Fibroblast of peridontal ligament (primary cell): ENCODE measurements around the gene RPN1.
"Not testable (repeated sequence)": the region's sequence is repeated elsewhere in the genome, so short reads cannot be mapped to it uniquely, and the experiment has no call there.

ENCODE experiments used
- DNase-seq: peaks from one replicate; pipeline ENCODE4 v3.0.0-alpha.2; 2010; ENCODE audit errors: extremely low read depth

RPN1 gene

DNA sequence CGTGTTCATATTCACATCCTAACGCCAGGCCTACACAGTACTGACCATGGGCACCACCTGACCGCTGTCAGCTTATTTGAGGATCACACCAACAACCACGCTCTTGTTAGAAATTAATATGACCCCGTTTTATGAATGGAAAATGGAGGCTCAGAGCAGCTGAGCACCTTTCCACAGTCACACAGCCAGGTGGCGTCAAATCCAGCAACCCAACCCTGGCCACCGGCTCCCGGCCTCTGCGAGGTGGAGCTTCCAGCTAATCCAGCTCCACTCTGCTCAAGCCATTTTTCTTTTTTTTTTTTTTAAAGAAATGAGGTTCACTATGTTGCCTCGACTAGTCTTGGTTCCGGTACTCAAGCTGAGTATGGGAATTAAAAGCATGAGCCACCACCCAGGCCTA, 41.3 kb downstream of the RPN1 start:
- no peak for DNase-seq

DNA sequence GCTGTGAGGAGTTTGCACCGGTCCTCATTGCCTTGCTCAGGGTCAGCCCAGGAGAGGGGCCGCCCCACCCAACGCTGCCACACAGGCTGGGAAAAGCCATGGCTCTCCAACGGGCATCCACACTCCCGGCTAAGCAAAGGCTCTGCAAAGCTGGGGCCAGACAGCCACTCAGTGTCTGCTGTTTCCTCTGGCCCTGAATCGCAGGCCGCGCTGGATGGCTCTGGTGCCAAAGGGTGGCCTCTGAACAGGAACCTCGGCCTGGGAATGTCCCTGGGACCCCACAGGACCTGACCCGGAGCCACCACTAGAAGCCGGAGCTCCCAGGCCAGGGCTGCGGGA, 42.9 kb downstream of the RPN1 start:
- DNase-seq = no peak

DNA sequence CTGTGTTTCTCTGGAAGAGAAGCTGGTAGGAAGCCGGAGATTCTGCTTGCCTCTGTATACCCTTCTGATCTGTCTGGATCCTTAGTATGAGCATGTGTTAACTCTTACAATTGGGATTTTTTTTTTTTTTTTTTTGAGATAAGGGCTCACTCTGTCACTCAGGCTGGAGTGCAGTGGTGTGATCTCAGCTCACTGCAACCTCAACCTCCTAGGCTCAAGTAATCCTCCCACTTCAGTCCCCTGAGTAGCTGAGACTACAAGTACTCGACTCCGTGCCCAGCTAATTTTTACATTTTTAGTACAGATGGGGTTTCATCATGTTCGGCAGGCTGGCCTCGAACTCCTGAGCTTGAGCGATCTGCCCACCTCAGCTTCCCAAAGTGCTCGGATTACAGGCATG, 44.5 kb downstream of the RPN1 start:
- no peak for DNase-seq

DNA sequence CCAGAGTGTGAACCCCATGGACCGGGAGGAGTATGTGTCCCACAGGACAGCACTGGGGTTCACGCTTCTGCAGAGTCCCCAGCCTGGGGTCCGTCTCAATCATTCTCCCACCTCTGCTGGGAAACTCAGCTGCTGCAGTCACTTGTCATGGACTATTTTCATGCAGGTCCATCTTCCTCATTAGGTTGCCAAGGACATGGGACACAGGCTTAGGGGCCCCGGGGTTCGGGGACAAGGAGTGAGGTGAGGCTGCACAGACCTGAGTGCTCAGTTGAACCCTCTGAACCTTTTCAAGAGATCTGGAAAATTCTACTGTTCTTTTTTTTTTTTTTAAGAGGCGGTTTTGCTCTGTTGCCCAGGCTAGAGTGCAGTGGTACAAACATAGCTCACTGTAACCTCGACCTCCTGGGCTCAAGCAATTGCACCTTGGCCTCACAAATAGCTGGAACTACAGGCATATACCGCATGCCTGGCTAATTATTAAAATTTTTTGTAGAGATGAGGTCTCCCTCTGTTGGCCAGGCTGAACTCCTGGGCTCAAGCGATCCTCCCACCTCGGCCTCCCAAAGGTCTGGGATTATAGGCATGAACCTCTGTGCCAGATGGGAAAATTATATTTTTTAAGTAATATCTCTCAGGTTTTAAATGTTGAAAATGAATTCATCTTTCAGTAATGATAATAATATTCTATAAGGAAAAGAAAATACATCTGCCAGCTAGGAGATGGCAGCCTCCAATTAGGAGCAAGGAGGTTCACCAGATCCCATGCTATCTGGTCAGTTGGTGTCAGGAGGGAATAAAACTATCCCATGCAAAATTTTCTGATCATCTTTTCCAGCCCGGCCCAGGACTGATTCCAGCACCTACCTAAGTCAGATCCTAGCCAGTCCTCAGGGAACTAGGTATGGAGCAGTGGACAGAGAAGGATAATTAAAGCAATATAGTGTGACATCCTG, 45.2 kb downstream of the RPN1 start:
- no peak for DNase-seq

DNA sequence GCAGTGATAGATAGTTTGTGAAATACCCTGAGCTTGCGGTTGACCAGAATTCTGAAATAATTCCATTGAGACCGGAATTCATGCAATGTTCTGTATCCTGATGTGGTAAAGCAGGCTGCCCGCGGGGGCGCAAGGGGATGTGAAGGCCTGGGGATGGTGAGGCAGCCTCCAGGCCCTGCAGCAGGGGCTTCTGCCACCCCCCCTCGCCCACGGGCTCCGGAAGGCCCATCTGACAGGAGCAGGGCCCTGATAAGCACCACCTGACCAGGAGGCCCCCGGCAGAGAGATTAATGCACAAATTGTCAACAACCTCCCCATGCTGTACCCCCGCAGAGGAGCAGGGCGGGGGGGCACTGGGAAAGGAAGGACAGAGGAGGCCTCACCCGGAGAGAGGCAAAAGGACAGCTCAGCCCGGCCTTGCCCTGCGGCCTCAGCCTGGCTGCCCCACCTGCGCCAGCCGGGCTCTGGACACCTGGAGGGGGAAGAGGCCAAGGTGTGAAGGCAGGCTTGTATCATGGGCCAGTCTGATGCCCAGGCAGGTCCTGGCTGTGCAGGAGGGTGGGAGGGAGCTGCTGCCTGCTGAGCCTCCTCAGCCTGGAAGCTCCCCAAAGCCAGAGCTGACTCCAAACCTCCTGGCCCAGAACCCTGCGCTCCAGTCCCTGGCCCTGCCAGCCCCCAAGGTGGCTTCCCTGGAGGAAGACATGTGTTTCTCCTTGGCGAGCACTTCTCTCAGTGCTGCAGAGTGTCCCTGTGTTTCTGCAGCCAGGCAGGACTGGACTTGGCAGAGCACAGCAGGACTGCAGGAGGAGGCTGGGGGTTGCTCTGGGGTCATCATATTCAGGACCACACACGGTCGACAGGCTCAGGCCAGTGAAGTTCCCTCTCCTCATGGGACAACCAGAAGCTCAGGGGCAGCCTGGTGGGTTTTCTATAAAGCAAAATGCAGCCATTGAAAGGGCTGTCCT, 46.5 kb downstream of the RPN1 start:
- DNase-seq = no peak

DNA sequence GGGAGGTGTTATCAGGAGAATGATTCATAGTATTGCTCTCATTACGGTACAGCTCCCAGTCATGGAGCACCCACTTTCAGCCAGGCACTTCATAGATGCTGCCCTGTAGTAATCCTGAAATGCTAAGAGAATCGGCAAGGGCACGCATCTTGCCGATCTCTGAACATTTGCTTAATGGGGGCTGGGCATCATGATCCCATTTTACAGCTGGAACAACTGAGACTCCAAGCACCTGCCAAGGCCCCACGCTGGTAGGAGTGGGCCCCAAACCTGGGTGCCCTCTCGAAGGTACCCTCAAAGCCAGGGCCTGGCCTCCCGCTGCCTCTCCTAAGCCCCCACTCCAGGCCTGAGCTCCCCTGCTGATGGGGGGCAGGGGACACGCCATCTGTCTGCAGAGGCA, 47.3 kb downstream of the RPN1 start:
- no peak for DNase-seq

DNA sequence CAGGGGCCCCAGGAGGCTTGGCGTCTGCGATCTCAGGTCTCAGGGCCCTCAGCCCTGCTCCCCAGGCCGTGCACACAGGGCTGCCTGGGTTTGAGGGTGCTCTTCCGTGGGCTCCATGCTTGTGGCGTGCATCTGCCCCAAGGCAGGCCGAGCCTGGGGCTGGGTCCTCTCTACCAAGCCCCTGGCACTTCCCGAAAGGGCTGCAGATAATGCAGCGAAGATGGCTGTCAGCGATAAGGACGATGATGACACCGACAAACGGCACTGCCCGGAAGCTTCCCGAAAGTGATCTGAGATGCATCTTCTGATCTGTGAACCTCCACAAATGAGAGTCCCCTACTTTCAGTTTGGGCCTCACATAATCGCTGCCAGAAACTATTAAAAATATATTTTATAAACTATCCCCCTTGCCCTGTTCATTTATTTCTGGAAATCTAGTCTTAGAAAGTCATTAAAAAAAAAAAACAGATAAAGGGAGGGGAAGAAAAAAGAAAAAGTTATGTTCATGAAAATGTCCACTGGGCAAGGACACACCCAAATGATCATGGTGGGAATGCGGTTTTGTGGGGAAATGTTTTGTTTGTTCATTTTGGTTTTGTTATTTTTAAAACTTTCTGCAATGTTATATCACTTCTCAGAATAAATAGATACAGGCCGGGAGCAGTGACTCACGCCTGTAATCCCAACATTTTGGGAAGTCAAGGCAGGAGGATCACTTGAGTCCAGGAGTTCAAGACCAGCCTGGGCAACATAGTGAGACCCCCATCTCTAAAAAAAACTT, 51.5 kb downstream of the RPN1 start:
- DNase-seq = peak; percentile 58

DNA sequence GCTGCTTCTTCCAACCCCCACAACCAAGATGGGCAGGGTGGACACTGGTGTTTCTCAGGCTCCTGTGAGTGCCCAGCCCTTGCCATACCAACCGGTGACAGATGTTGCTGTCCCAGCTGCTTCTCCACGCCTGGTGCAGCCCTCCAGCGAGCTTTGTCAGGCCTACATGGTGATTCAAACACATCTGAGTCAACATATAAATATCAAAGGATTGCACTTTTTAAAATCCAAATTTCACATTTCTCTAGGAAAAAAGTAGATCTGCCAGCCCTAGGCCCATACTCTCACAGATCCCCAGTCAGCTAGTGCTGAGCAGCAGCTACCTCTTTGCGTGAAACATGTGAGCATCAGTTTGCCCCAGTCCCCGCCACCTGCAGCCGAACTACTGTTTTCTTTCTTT, 52.7 kb downstream of the RPN1 start:
- peak; percentile 38 for DNase-seq

DNA sequence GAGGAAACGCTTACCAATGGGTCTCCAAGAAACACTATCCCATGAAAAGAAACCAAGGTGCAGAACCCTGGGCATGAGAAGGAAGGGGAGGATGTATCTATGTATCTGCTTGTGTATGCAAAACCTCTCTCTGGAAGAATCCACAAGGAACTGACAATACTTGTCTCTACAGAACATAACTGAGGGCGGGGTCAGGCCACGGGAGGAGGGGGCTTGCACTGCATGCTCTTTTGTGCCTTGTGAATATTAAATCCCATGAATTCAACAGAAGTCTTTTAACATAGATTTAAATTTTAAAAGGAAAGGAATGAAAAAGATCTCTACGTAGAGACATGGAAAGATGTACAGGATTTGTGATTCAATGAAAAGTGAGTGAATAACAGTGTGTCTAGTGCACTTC, 57.8 kb downstream of the RPN1 start:
- no peak for DNase-seq

DNA sequence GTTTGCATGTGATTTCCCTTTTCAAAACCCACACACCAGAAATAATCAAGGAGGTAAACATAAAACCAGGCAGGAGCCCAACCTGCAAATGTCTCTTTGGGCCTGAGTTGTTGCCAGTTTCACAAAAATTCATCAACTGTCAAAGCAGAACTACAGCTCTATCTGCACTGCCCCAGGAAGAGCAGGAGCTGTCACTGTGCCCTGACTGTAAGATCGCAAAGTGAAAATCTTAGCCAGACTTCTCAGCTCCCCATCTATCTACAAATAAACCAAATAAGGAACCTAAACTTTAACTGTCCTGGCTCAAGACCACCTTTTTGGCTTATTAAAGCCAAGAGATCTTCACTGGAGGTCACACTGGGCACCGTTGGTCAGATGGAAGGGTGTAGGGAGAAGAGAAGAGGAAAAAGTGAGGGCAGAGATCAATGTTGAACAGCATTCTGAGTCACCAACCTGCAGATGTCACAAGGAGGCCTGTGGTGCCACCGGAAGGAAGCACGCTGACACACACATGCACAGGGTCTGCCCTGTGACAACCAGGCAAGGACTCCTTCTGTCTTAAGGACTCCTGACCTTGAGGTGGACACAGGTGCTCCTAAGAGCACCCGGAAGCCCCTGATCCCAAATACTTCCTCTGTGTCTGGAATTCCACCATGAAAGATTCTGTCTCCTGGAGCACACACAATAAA, 58.7 kb downstream of the RPN1 start:
- no peak for DNase-seq

DNA sequence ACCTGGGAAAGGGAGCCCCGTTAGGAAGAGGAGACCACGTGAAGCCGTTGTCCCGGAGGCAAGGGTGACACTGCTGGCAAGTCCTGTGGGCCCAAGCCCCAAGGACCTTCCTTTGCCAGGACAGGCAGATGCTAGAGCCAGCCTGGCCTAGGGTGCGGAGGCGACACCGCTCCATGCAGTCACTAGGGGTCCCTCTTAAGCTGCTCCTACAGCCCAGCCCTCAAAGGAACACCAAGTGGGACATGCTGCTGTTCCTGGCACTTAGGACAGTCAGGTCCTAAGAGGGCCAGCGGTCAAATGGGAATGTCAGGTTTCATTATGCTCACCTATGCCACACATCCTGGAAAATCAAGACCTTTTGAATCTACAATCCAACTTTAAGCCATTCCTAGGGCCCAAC, 59.7 kb downstream of the RPN1 start:
- DNase-seq = no peak

DNA sequence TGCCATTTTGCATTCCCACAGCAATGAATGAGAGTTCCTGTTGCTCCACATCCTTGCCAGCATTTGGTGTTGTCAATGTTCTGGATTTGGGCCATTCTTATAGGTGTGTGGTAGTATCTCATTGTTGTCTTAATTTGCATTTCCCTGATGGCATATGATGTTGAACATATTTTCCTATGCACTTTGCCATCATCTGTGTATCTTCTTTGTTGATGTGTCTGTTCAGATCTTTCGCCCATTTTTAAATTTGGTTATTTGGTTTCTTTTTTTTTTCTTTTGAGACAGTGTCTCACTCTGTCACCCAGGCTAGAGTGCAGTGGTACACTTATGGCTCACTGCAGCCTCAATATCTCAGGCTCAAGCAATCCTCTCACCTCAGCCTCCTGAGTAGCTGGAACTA, 60.6 kb downstream of the RPN1 start:
- not testable (repeated sequence) for DNase-seq

DNA sequence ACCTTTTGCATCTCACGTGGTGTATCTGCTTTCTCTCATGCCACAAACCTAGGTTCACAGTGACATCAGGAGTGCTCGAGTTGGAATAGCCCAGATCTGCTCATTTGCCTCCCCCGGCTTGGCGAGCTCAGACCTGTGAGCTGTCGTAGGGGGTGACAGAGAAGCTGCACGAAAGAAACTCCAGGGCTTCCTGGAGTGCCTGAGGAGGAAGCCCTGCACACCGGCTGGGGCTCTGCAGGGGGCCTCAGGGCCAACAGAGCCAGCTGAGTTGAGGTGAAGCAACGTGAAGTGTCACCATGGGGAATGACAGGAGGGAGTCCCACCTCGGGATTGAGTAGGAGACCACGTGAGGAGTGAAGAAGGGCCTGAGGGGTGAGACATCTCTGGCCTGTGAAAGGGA, 62.5 kb downstream of the RPN1 start:
- DNase-seq = no peak

DNA sequence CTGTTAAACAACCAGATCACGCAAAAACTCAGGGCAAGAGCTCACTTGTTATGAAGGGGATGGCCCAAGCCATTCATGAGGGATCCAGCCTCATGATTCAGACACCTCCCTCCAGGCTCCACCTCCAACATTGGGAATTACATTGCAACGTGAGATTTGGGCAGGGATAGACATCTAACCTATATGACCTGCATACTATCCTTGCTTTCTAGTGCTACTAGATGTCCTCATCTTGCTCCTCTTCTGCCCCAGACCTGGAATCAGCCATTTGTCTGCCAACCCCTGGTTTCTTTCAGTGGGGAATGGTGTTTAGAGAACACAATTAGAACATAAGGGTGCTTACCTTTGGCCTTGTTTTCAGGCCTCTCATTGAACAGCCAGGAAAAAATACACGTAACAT, 63.2 kb downstream of the RPN1 start:
- no peak for DNase-seq

DNA sequence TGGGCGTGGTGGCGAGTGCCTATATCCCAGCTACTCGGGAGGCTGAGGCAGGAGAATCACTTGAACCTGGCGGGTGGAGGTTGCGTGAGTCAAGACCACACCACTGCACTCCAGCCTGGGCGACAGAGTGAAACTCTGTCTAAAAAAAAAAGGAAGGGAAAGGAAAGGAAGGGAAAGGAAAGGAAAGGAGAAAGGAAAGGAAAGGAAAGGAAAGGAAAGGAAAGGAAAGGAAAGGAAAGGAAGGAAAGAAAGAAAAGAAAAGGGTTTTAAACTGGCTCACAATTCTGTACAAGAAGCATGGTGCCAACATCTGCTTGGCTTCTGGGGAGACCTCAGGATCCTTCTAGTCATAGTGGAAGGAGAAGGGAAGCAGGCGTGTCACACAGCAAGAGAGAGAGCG, 63.7 kb downstream of the RPN1 start:
- DNase-seq = not testable (repeated sequence)

DNA sequence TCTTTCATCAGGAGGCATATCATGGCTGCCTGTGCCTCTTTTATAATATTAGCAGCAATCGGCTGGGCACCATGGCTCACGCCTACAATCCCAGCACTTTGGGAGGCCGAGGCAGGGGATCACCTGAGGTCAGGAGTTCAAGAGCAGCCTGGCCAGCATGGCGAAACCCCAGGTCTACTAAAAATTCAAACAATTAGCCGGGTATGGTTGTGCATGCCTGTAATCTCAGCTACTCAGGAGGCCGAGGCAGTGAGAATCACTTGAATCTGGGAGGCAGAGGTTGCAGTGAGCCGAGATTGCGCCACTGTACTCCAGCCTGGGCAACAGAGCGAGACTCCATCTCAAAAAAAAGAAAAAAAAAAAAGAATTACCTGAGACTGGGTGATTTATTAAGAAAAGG, 64.2 kb downstream of the RPN1 start:
- DNase-seq = not testable (repeated sequence)

DNA sequence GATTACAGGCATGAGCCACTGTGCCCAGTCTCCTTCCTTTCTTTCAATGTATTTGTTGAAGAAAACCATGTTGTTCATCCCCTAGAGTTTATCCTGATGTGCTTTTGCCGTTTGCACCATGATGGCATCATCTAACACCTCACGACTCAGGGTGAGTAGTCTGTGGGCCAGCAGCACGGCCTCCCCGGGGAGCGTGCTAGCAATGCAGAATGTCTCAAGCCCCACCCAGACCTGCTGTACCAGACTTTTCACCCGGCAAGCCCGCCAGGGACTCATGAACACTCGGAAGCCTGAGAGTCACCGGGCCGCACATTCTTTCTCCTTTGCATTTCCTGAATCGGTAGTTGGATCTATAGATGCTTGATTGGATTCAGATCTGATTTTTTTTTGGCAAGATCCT, 64.6 kb downstream of the RPN1 start:
- no peak for DNase-seq

DNA sequence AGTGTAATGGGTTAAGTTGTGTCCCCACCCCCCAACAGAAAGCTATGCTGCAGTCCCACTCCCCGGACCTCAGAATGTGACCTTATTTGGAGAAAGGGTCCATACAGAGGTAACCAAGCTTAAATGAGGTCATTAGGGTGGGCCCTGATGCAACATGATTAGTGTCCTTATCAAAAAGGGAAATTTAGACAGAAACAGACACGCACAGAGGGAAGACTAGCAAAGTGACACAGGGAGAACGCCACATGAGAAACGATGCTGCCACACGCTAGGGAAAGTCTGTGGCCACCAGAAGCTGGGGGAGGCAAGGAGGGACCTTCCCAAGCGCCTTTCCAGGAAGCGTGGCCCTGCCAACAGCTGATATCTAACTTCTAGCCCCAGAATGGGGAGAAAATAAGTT, 65.4 kb downstream of the RPN1 start:
- no peak for DNase-seq

DNA sequence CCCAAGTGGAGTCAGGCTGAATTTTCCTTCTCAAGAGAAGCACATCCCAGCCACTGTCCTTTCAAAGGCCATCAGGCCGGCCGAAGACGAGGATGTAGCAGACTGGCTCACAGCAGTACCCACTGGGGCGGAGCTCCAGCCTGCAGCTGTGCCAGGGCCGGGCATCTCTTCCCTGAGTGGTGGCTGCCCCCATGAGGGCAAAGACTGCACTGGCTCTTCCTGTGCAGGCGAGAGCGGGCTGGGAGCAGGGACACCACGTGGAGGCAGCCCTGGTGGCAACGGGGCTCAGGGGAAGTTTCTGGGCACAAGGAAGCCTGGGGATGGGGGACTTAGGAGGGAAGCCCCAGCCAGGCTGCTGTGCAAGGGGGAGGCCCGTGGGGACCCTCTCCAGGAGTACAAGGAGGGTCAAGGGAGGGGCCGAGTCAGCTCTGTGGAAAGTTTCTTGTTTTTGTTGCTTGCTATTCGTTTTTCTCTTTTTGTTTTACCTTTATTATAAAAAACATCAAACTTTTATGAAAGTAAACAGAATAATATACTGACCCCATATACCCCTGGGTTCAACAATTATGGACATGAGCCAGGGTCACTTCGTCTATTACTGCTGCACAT, 66.1 kb downstream of the RPN1 start:
- DNase-seq = peak; percentile 35

DNA sequence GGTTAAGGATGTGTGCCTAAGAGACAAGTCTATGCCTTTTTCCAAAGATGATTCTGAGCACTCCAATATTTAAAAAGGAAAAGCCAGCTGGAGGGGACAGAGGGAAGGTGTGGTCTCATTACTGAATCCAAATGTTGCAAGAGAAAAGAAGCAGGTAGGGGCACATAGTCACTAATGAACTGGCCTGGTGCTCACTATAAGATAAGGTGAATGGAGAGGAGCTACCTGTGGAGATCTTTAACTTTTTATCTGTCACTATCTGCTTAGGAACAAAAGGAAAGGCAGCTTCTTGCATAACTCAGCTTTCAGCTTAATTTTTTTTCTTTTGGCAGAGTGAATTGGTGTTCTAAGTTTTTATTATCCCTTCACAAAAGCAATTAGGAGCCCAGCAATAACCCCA, 69.1 kb downstream of the RPN1 start:
- no peak for DNase-seq

DNA sequence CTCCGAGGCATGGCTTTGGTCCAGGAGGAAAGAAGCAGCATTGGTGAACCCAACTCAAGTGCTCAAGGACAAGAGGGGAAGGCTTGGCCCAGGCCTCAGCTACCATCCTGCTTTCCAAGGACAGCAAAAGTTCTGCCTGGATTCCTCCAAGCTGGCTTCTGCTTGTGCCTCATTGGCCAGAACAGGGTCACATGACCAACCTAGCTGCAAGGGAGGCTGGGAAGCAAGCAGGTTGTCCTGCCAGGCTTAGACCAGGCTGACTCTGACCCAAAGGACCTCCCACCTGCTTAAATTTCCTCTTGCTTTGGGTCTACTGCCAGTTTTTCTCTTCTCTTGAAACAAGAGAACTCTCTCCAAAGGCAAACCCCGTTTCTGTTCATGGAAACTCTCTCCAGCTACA, 70.7 kb downstream of the RPN1 start:
- no peak for DNase-seq
